T-helper 9 cell (primary cell): ENCODE data around the gene CTNND1.

Source experiments
- DNase-seq: peaks from one replicate; pipeline ENCODE4 v3.0.0-alpha.2; 2020

Gene CTNND1

DNA sequence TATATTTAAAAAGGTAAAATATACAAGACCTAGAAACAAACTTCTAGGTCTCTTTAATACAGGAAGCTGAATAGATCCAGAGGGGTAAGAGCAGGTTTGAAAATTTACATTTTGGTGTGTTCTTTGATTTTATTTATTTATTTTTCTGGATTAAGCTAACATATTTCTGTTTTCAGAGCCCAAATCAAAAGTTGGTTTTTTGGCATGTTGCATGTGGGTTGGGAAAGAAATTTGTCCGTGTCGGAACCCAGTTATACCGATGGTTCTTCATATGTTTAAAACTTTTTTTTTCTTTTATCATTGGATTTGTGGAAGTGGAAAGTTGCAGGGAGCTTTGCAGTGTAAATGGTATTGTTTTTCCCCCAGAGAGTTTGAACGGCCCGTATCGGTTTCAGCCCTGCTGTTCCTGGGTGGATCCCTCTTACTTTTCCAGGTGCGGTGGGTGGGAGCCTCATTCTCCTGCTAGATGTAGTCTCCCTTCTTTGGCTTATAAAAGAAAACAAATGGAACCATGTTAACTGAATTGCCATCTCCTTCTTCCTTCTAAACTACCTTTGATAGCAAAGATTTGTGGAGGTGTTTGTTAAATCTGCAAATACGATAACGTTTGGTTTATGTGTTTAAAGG is 746 bp downstream of the CTNND1 start:
- no peak for DNase-seq

DNA sequence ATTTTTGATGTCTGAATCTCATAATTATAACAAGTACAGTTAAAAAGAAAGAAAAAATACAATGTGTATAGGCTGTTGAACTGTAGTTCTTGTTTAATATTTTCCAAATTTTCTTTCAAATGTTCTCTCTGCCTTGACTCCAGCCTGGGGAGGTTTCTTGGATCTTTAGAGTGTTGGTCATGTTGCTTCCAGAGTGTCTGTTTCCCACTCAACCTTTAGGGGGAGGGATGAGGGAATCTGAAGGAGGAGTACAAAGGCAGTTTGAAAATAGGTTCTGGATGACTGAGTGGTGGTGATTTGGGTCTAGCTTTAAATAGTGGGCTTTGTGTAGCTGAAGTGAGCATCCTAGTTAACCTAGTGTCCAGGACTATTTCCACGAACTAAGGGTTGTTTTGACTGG is 2.0 kb downstream of the CTNND1 start:
- no peak for DNase-seq

DNA sequence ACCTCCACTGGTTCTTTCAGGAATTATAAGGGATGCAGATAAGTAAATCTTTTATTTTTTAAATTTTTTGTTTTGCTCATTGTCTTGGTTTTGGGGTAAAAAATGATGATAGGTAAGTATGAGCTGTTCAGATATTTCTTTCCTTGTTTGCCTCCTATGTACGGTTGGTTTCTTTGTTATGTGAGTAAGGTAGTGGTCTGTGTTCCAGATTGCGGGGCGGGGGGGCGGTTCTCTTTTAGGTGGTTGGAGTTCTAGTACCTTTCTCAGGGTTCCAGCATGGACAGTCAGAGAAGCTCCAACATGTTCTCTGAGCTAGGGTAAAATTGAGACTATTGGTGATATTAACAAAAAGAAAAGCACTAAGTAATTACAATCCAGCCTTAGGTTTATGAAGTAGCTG is 2.4 kb downstream of the CTNND1 start:
- DNase-seq, result no peak

DNA sequence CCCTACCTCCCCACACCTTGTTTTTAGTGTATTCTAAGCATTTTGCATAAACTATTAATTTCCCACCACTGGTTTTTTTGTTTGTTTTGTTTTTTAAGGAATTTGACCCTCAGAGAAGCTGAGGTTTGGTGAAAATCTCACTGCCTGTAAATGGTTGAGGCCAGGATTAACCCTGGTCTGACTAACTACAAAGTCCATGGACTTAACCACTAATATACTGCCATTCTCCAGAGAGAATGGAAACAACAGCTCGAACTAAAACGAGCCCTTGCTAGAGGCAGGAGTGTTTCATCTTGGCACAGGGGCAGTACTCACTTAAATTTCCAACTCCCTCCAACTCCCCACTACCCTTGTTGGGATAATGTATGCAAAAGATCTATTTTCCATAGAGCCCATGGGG is 3.0 kb downstream of the CTNND1 start:
- no peak for DNase-seq

DNA sequence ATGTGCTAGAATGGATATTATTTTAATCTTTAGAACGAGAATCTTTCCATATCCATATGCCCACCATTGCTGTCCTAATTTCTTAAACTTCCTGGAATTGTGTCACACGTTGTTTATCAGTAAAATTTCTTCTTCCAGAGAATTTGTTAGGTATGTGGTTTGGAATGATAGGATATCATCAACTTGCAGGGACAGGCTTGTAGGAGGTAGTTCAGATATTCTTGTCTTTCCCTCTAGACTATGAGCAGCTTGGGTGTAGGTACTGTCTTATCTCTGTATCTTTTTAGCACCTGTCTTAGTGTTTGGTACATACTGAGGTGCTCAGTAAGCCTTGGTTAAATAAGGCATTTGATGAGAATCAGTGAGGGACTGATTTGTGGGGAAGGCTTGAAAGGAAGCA is 3.4 kb downstream of the CTNND1 start:
- DNase-seq, result no peak

DNA sequence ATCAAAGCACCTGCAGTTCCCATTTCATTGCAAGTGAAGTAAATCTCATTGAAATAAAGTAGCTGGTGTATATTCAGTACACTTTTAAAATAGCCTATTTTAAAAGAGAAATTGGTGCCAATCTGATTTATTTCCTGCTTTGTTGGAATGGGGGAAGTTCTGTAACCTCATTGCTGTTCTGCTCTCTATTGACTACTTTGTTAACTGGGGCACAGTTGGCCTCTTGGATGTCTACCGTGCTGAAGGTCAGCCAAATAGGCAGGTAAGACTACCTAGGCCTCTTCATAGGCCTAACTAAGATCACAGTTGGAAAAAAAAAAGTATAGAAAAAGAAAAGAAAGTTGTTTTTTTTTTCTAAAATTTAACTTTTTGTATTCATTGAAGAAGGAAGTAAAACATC is 9.2 kb downstream of the CTNND1 start:
- DNase-seq, result no peak

DNA sequence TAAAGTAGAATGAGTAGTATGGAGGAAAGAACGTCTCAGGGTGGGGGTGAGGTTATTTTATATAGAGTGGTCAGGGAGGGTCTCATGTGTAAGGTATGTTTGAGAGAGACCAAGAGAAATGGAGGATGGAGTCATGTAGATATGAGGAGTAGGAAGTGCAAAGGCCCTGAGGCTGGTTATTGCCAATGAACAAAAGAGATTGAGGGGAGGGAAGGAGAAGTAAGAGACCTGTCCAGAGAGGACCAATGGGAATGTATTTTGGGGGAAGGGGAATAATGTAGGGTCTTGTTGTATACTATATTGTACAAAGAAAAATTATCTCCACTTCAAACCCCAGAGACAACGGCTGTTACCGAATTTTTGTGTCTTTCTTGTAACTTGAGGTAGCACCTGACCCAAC is 9.8 kb downstream of the CTNND1 start:
- no peak for DNase-seq

DNA sequence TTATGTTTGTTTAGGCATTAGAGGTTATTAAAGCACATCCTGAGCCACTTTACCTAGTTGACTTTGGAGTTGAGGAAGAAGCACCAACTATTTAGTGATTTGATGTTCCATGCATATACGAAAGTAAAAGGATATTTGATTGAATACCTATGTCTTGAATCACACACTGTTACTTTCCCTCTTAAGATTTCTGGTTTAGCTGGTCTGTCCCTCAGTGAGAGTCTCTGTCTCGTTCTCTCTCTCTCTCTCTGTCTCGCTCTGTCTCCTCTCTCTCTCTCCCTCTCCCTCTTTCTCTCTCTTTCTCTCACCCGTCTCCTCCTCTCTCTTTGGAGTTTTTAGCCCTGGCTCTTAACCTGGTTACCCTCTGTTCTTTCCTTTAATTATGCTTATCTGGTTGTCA is 11.0 kb downstream of the CTNND1 start:
- DNase-seq, result no peak

DNA sequence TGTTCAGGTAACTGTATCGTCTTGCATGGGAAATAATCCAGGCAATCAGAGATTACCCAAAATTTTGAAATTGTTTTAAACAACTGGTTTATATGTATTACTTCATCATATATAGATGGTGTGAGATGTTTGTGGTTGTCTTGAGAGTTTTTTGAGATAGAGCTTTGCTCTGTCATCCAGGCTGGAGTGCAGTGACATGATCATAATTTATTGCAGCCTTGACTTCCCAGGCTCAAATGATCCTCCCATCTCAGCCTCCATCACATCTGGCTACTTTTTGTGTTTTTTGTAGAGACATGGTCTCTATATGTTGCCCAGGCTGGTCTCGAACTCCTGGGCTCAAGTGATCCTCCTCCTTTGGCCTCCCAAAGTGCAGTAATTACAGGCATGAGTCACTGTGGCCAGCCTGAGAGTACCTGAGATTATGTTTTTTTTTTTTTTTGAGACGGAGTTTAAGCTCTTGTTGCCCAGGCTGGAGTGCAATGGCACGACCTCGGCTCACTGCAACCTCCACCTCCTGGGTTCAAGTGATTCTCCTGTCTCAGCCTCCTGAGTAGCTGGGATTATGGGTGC is 11.5 kb downstream of the CTNND1 start:
- no peak for DNase-seq

DNA sequence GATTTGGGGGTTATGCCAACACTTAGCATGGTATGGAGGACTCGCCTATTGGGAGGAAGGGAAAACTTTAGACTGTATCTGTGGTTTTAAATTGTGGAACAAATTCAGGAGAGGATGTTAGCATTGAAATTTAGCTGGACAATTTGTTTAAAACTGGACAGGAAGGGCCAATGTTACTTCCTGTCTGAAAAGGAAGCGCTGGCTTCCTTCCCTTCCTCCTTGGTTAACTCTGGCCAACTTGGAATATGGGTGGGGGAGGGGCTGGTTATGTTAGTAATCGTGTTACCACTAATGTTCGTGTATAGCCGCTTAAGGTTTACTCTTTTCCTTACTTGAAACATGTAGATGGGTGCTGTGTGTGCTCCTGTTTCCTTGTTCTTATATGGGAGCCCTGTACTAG is 13.9 kb downstream of the CTNND1 start:
- DNase-seq, result no peak

DNA sequence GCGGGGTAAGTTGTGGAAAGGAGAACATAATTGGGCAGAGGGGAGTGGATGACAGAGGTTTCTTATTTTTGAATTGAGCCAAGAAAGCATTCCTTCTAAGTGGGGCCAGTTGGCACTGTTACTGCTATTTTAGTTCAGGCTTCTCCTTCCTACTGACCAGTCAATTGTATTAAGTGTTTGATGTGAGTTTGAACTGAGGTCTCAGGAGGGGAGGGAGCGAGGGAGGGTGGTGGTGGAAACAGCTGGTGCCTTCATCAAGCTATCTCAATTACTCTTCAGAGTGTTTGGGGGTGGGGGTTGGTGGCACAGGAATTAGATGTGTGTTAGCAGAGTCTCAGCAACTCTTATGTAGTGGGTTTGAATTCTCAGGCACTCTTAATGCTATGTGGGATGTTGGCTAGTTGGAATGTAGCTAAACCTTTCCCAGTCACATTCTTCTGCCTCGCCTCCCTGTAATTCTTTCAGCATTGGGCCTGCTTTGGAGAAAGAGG is 14.5 kb downstream of the CTNND1 start:
- DNase-seq, result no peak

DNA sequence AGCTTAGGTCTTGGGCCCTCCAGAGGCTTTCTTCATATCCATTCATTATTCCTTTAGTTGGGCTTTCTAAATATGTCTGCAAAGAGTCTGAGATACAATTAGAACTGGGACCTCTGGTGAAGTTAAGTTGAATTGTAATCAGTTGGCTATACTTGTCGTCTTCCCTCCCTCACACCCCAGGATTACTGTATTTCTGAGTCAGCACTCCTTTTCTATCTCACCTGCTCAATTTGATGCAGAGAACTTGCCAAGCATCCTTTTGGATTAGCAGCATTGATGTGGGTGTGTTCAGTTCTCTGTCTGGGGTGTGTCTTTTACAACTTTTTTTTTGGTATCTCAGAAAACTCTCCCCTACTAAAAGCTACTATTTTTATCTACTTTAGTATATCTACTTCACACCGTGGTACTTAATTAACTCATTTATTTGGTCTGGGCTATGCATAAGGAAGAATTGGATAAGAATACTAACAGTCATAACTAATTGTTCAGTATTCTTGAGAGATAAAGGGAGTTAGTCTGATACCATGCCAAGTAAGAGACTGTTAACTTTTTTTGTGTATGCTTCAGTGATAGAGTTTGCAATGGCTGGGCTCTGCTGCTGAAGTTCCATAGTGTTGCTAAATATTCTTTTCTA is 15.1 kb downstream of the CTNND1 start:
- DNase-seq, result no peak

DNA sequence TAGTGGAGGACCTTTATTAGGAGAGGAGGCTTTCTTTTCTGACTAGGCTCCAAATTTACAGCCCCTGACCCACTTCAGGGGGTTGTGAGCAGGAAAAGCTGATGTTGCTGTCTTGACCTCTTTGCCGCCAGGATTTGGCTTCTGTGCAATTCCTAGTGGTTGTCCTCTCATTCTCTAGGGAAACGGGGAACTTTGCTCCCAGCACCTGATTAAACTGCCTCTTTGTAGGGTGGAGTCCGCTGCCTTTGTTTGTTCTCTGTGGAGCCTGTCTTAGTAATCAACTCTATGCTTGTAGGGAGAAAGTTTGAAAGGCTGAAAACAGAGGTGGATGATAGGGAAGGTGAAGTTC is 16.3 kb downstream of the CTNND1 start:
- DNase-seq, result no peak

DNA sequence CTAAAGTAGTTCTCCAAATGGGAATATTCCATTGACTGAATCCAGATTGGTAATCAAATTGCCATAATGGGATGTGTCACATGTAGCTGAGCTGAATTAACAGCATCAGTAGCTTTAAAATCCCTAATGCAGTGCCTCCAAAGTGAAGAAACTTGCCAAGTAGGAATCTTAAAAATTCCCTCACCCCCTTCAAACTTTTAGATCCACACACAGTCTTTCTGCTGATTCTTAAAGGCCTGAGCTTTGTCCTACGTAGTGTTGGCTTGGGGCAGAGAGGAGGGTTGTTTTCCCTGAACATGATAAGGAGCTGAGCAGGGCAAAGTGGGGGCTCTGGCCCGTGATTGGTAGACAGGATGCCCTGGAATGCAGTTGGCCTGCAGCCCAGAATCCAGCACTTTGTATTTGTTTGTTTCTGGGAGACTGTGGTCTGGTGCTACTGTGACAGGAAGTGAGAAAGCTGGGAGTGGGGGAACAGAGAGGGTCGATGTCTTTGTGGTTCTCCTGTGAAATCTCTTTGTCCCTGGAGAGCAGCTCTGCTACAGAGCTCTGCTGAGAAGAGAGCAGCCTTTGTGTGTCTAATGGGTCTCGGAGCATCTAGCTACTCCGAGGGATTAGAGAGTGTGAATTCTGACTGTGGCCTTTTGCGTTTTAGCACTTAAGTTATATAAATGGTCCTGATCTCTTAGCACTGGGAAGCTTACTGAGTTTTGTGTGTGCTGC is 16.9 kb downstream of the CTNND1 start:
- DNase-seq, result no peak

DNA sequence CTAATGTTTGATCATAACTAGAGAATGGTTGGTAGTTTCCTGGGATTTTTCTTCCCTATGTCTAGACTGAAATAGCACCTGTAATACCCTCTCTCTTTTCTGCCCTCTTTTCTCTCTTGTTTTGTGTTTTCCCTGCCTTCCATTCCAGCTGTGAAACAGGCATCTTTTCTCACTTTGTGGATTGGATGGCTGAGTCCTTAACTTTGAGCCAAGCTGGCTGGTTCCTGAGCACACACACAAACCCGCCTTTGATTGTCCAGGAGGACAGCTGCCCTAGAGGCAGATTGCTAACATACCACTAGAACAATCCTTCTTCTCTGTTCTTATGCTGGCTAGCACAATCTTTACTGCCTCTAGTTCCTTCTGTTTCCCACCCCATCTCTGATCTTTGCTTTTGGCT is 17.7 kb downstream of the CTNND1 start:
- no peak for DNase-seq

DNA sequence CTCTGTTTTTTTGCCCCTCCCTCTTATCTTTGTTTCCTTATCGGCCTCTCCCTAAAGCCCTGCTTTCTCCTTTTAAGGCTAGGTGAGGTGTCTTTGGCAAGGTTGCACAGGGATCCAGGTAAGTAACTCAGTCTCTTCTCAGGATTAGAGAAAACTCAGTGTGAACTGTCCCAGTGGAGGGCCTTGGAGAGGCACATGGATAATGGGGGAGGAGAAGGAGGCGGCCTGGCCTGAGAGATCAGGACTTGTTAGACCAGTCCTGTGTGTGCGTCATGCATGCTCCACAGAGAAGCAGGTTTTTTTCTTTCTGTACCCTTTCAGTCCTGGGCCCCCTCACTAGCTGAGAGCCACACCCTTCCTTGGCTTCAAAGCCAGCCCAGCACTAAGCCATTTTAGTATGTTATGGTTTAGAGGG is 19.9 kb downstream of the CTNND1 start:
- no peak for DNase-seq

DNA sequence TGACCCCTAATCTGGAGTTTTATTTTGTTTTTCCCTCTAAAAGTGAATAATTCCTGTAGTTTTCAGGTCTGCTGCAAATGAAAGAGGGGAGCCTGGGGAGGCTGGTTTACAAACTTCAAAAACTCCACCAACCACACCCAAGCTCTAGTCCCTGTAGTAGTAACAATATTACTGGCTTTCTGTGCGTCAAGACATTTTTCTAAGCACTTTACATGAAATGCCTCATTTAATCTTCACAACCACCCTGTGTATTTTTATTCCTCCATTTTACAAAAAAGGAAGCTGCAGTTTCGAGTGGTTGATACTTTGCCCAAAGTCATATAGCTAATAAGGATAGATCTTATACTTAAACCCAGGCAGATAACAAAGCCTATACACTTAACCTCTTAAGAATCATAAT is 23.5 kb downstream of the CTNND1 start:
- DNase-seq, result no peak

DNA sequence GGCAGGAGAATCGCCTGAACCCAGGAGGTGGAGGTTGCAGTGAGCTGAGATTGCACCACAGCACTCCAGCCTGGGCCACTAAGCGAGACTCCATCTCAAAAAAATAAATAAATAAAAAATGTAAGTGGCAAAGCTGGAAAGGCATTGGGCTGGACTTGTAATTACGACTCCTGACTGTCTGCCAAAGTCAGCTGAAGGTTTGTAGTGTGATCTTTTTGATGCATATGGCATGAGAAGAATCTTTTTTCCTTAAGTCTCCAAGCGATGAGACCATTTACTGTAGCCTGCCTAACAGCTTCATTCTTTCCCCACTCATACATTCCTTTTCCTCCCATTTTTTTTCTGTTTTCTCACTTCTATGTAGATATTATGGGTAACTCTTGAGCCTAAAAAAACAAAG is 24.8 kb downstream of the CTNND1 start:
- no peak for DNase-seq

DNA sequence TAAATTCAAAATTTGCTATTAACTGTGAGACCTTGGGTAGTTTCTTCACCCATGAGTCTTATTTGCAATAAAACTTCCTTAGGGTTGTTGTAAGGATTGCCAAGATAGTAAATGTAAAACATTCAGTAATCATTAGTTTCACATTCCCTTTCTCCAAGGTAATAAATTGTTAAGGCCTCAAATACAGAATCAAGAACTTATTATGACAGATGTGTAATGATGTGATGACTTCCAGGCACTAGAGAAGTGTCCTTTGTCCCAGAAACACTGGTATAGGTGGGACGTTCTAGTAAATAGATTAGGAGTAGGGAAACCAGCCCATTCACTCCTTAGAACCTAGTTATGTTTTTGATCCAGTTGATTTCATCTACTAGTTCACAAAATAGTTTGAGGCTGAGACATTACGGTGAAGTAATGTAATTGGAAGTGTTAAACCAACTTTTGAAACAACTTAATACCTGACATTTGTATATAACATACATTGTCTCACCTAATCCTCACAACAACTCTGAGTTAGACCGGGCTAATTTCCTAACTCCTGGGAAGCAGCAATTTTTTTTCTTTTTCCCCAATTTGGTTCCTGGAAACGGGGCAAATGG is 25.5 kb downstream of the CTNND1 start:
- DNase-seq, result no peak

DNA sequence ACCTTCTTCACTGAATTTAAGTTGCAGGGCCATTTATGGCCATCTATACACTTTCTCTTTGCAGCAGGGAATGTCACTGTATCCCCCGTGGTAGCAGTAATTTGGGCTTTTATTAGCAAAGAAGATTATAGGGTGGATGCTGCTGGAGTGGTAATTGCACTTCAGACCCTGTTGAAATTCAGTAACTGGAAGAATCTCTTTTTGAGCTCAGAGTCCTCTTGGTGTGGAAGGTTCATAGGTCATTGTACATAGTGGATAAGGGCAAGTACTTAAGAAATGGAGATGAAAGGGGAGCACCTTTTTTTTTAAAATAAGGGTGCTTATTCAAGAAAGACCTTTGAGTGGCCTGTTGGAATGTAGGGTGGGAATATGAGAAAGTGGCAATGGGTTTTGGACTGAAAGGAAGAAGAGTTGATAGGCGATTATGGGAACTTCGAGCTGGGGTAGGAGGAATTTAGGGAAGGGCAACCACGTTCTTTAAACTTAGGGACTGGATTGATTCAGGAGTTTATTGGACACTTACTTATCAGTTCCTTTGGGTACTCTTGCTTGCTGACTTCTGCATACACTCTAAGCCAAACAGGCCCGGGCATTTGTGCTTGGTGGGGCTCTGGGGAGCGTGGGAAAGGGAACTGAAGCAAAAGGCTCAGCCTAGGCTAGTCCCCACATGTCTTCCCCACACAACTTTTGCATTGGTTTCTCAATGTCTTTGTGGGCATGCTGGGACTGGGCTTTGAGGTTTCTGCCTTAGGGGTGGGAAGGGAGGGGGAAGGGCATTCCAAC is 26.5 kb downstream of the CTNND1 start:
- no peak for DNase-seq

DNA sequence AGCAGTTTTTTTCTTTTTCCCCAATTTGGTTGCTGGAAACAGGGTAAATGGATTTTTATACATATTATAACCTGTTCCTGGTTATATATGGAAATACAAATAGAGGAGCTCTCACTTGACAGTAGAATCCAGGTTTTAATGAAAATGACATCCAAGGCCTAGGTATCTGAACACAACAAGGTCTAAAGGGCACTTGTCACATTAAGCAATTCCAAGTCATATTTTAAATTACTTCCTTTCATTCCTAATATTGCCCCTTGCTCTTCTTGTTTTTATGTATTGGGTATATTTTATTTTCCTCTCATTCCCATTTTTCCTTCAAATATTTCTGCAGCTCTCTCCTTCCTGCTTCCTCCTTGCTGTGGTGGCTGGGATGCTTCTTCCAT is 27.1 kb downstream of the CTNND1 start:
- DNase-seq, result no peak

DNA sequence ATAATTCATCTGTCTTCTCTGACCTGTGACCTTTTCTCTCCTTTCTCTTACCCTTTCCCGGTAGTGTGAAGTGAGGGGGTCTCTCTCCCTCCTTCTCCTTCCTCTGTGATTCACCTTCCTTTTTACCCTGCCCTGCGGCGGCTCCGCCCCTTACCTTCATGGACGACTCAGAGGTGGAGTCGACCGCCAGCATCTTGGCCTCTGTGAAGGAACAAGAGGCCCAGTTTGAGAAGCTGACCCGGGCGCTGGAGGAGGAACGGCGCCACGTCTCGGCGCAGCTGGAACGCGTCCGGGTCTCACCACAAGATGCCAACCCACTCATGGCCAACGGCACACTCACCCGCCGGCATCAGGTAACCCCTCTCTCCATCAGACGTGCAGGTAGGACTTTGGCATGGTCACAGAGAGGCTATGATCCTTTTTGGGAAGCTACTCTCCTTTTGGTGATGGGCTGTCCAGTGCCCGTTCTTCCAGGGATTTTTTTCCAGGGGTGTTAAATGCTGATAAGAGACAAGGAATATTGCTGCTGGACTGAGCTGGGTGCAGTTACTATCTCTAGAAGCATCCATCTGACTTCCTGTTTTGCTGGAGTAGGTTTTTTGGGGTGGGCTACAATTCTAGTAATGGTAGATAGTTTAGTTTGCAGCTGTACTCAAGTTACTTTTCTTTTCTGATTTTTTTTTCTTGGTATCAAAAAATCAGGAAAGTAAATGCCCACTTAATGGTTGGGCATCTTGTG is 29.9 kb downstream of the CTNND1 start:
- no peak for DNase-seq
